ENCODE data around the gene ING1. TPM values are rescaled to one million over a fixed set of nuclear protein-coding genes. Genes with fewer than 3 reads are reported as not detected.

The ING1 gene
- polyA plus RNA-seq, 2 of the 4 experiments (the other 2 are of a cell fraction): 7.9 to 8.6 TPM

DNA sequence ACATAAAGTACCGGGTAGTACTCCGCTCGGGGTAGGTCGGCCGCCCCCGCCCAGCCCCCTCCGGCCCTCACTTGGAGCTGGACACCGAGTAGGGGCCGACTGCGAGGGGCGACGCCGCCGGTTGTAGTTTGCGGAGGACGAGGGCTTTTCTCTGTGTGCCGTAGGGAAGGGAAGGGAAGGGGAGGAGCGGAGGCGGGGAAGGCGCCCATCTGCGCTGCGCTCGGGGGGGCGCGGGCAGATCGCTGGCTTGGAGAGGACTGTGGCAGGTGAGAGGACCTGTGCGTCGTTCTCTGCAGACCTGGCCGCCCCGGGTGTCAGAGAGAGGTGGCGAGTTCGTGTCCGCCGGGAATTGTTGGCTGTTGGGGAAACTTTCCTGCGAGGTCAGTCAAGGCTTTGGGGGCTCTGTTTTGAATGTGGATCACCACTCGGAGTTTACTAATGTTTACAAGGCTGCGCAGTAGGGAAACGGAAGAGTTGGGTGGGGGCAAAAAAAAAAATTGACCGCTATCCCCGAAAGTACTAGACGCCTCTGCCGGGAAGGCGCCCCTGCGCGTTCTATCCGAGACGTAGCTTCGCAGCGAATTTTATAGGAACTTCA is 1.4 kb downstream of the ING1 start (continued):
- TF ChIP-seq GATA3 (IDR thresholded peaks at IDR 0.05; ENCODE audit: borderline replicate concordance) (no peak; the same call in 1 of the 2 replicates), EHMT2 (IDR thresholded peaks at IDR 0.05; ENCODE audit: low read depth) (no peak), KDM5A (IDR thresholded peaks at IDR 0.05) (no peak), MAFK (IDR thresholded peaks at IDR 0.05; ENCODE audit: partially characterized antibody) (no peak), HOXB13 (CRISPR knock-in tag; IDR thresholded peaks at IDR 0.05; ENCODE audit: low read depth) (no peak), HOXA7 (CRISPR knock-in tag; IDR thresholded peaks at IDR 0.05) (no peak), RFX5 (IDR thresholded peaks at IDR 0.05) (no peak), CBX2 (IDR thresholded peaks at IDR 0.05; ENCODE audit: borderline replicate concordance, low read depth) (no peak), E2F6 (IDR thresholded peaks at IDR 0.05; ENCODE audit: borderline replicate concordance, low read depth) (no peak), ESRRA (IDR thresholded peaks at IDR 0.05; ENCODE audit: borderline replicate concordance, low read length) (no peak), SMC3 (IDR thresholded peaks at IDR 0.05) (no peak), FOSL2 (IDR thresholded peaks at IDR 0.05) (no peak), FOSL2 (CRISPR knock-in tag; IDR thresholded peaks at IDR 0.05) (no peak), CHD4 (IDR thresholded peaks at IDR 0.05; ENCODE audit: borderline replicate concordance) (no peak), USF2 (IDR thresholded peaks at IDR 0.05) (no peak), RAD21 (conservative IDR thresholded peaks at IDR 0.05 in 1 of 2, IDR thresholded peaks at IDR 0.05 in 1 of 2) (no peak), EHF (CRISPR knock-in tag; IDR thresholded peaks at IDR 0.05) (no peak), FOXS1 (CRISPR knock-in tag; IDR thresholded peaks at IDR 0.05) (no peak), ELK1 (IDR thresholded peaks at IDR 0.05; ENCODE audit: low read depth, low read length) (no peak), CEBPB (IDR thresholded peaks at IDR 0.05) (no peak), MAX (IDR thresholded peaks at IDR 0.05) (no peak), RCOR1 (IDR thresholded peaks at IDR 0.05; ENCODE audit: low read depth, low read length) (no peak), TP53 (CRISPR knock-in tag; IDR thresholded peaks at IDR 0.05) (no peak), NPAS2 (CRISPR knock-in tag; IDR thresholded peaks at IDR 0.05; ENCODE audit: borderline replicate concordance) (no peak), ZC3H11A (IDR thresholded peaks at IDR 0.05) (no peak), BHLHE40 (IDR thresholded peaks at IDR 0.05; ENCODE audit: low read depth, low read length) (no peak)

DNA sequence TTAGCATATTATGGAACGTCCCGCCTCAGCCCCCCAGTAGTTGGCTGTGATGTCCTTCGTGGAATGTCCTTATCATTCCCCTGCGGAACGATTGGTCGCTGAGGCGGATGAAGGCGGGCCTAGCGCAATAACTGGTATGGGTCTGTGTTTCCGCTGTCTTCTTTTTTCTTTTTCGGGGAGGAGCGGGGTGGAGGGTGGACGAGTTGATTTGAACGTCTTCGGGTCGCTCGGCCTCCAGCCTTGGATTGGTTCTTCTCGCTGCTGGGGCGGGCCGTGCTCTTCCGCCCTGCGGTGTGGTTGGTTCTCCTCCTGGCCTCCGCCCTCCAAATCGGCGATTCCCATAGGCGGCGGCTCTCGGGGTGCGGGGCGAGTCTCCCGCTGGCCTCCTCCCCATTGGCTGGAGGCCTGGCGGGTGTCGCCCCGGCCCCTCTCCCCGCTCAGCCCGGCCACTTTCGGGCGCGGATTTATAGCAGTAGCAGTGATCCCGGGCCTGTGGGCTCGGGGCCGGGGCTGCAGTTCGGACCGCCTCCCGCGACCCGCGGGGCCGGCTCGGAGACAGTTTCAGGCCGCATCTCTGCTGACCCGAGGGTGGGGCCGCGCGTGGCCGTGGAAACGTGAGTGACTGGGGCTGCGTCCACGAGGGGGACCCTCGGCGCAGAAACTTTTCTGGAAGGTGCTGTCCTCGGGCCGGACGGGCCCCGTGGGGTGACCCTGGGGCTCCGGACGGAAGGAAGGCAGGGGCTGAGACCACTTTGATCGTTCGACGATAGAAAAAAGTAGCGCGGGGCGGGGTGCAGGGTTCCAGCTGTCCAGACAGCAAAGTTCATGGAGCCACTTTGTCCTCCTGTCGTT is 2.1 kb downstream of the ING1 start:
- DNase-seq (ENCODE audit: low read depth in 1 of 2, low spot score in 1 of 2) (peak; percentile 82 to 98), ATAC-seq (peak; percentile 70 to 86), FAIRE-seq (no peak)
- ChIA-PET POLR2A (interaction anchor here (0.6 to 1.5 kb wide), 24 partner anchors 8 to 407 kb away, joined by 3 to 25 read pairs (median 4); partner anchors contain the start of genes ANKRD10, CARS2 and NAXD), CTCF (interaction anchor here (0.6 to 1.4 kb wide), 3 partner anchors 11 to 245 kb away, joined by 3 to 4 read pairs (median 3); no protein-coding TSS in a partner anchor)
- H3K27ac ChIP-seq: peak overlapping the region; percentile 73 to 87
- H3K4me2 ChIP-seq: peak overlapping the region; percentile 94
- H3K4me1 ChIP-seq: peaks cover 18% of the 10 kb centered on the region; the same call in 2 of the 3 replicates
- H3K9me3 ChIP-seq: no peaks in the 10 kb centered on the region
- peak overlapping the region; percentile 93 for H3K4me3 ChIP-seq
- under 1% methylated on average over 27 of the region's 74 CpGs for WGBS (ENCODE audit: missing lambda C conversion rate)
- TF ChIP-seq TFCP2L1 (CRISPR knock-in tag; IDR thresholded peaks at IDR 0.05) (0 out of 2 replicates have a peak, but pooled peaks have one; percentile 46), HOXB13 (CRISPR knock-in tag; IDR thresholded peaks at IDR 0.05; ENCODE audit: low read depth) (no peak), NPAS2 (CRISPR knock-in tag; IDR thresholded peaks at IDR 0.05; ENCODE audit: borderline replicate concordance) (no peak), PHF8 (IDR thresholded peaks at IDR 0.05; ENCODE audit: borderline replicate concordance, low read depth) (peak; percentile 78), ZNF302 (CRISPR knock-in tag; IDR thresholded peaks at IDR 0.05) (no peak), EHF (CRISPR knock-in tag; IDR thresholded peaks at IDR 0.05) (no peak), SMC3 (IDR thresholded peaks at IDR 0.05) (0 out of 3 replicates have a peak, but pooled peaks have one; percentile 12), JUN (IDR thresholded peaks at IDR 0.05) (0 out of 5 replicates have a peak, but pooled peaks of 1 of the 2 experiments have one; percentile 2), FOSB (CRISPR knock-in tag; IDR thresholded peaks at IDR 0.05) (no peak), E2F6 (IDR thresholded peaks at IDR 0.05; ENCODE audit: borderline replicate concordance, low read depth) (0 out of 2 replicates have a peak, but pooled peaks have one; percentile 23), FOXS1 (CRISPR knock-in tag; IDR thresholded peaks at IDR 0.05) (no peak), POLR2A (IDR thresholded peaks at IDR 0.05; ENCODE audit: low read length) (peak; percentile 74)
- TF ChIP-seq, protein P1, sequence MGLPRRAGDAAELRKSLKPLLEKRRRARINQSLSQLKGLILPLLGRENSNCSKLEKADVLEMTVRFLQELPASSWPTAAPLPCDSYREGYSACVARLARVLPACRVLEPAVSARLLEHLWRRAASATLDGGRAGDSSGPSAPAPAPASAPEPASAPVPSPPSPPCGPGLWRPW (IDR thresholded peaks at IDR 0.05): no peak
